Parathyroid adenoma (tissue), 2 donors: ENCODE results near the gene CDKL5.

Experiments
- H2AFZ ChIP-seq: fragments of 300-600 bp; sonication (generic); one replicate; pipeline ENCODE4 v1.7.0; 2017; ENCODE audit warnings: antibody characterized with exemption, mild to moderate bottlenecking
- H3K27ac ChIP-seq: fragments of 300-600 bp; sonication (generic); one replicate; pipeline ENCODE4 v1.7.0; 2017
- H3K27me3 ChIP-seq: fragments of 300-600 bp; sonication (generic); one replicate; pipeline ENCODE4 v1.7.0; 2017; ENCODE audit warnings: low read length; ENCODE audit not compliant: control insufficient read depth, insufficient read depth
- H3K36me3 ChIP-seq: fragments of 300-600 bp; sonication (generic); one replicate; pipeline ENCODE4 v1.7.0; 2017; ENCODE audit warnings: low read length; ENCODE audit not compliant: control insufficient read depth, insufficient read depth
- H3K4me1 ChIP-seq: fragments of 300-600 bp; sonication (generic); one replicate; pipeline ENCODE4 v1.7.0; 2017; ENCODE audit warnings: control low read depth
- H3K4me2 ChIP-seq: fragments of 300-600 bp; sonication (generic); one replicate; pipeline ENCODE4 v1.7.0; 2017; ENCODE audit warnings: low read length
- H3K4me3 ChIP-seq: fragments of 300-600 bp; sonication (generic); one replicate; pipeline ENCODE4 v1.7.0; 2017; ENCODE audit warnings: low read depth, low read length
- H3K79me2 ChIP-seq: fragments of 300-600 bp; sonication (generic); one replicate; pipeline ENCODE4 v1.7.0; 2017; ENCODE audit warnings: control low read depth
- H3K9ac ChIP-seq: fragments of 300-600 bp; sonication (generic); one replicate; pipeline ENCODE4 v1.7.0; 2017; ENCODE audit warnings: mild to moderate bottlenecking
- H3K9me3 ChIP-seq: fragments of 300-600 bp; sonication (generic); one replicate; pipeline ENCODE4 v1.7.0; 2017; ENCODE audit warnings: low read length; ENCODE audit not compliant: control insufficient read depth
- CTCF ChIP-seq: fragments of 300-600 bp; sonication (generic); IDR thresholded peaks from one replicate; pipeline ENCODE4 v1.7.0; 2017; ENCODE audit warnings: antibody characterized with exemption, mild to moderate bottlenecking
- donor health status: primary hyperparathyroidism.

Gene CDKL5

GRCh38 chrX:18596096-18596495 is 170.7 kb downstream of the CDKL5 start:
- Histone ChIP-seq H3K9ac (no peak overlapping the region), H3K9me3 (no peaks in the 10 kb centered on the region), H3K4me1 (no peaks in the 10 kb centered on the region), H3K36me3 (no peaks in the 10 kb centered on the region), H3K27me3 (no peaks in the 10 kb centered on the region), H3K4me2 (no peak overlapping the region), H3K79me2 (no peaks in the 10 kb centered on the region), H3K4me3 (no peak overlapping the region), H3K27ac (no peak overlapping the region), H2AFZ (no peak overlapping the region)
- no peak for TF ChIP-seq CTCF

- TF ChIP-seq CTCF, result no peak
- H3K36me3 ChIP-seq, result no peaks in the 10 kb centered on the region
- no peaks in the 10 kb centered on the region for H3K9me3 ChIP-seq
- no peak overlapping the region for H3K4me3 ChIP-seq
- no peak overlapping the region for H3K9ac ChIP-seq
- H3K4me2 ChIP-seq, result no peak overlapping the region
- no peak overlapping the region for H2AFZ ChIP-seq
- no peaks in the 10 kb centered on the region for H3K27me3 ChIP-seq
- no peak overlapping the region for H3K27ac ChIP-seq
- no peaks in the 10 kb centered on the region for H3K79me2 ChIP-seq
- no peaks in the 10 kb centered on the region for H3K4me1 ChIP-seq
Observed at GRCh38 chrX:18598413-18598812, 173.0 kb downstream of the CDKL5 start.

GRCh38 chrX:18607966-18608365 is 182.6 kb downstream of the CDKL5 start:
- Histone ChIP-seq H3K4me1 (no peaks in the 10 kb centered on the region), H3K79me2 (no peaks in the 10 kb centered on the region), H3K36me3 (no peaks in the 10 kb centered on the region), H3K4me2 (no peak overlapping the region), H3K4me3 (no peak overlapping the region), H2AFZ (no peak overlapping the region), H3K27me3 (no peaks in the 10 kb centered on the region), H3K9me3 (no peaks in the 10 kb centered on the region), H3K9ac (no peak overlapping the region), H3K27ac (no peak overlapping the region)
- no peak for TF ChIP-seq CTCF

- no peaks in the 10 kb centered on the region for H3K4me1 ChIP-seq
- no peaks in the 10 kb centered on the region for H3K36me3 ChIP-seq
- no peak overlapping the region for H3K4me2 ChIP-seq
- no peak overlapping the region for H3K9ac ChIP-seq
- H3K4me3 ChIP-seq, result no peak overlapping the region
- H2AFZ ChIP-seq, result no peak overlapping the region
- no peaks in the 10 kb centered on the region for H3K79me2 ChIP-seq
- no peaks in the 10 kb centered on the region for H3K27me3 ChIP-seq
- H3K9me3 ChIP-seq, result no peaks in the 10 kb centered on the region
- no peak for TF ChIP-seq CTCF
- no peak overlapping the region for H3K27ac ChIP-seq
Observed at GRCh38 chrX:18613930-18614639, 188.7 kb downstream of the CDKL5 start.

GRCh38 chrX:18616688-18617406 is 191.4 kb downstream of the CDKL5 start:
- H3K27me3 ChIP-seq, result no peaks in the 10 kb centered on the region
- no peak overlapping the region for H3K4me3 ChIP-seq
- H3K36me3 ChIP-seq, result no peaks in the 10 kb centered on the region
- H2AFZ ChIP-seq, result no peak overlapping the region
- no peak for TF ChIP-seq CTCF
- H3K4me1 ChIP-seq, result no peaks in the 10 kb centered on the region
- H3K79me2 ChIP-seq, result no peaks in the 10 kb centered on the region
- no peak overlapping the region for H3K4me2 ChIP-seq
- H3K9me3 ChIP-seq, result no peaks in the 10 kb centered on the region
- H3K27ac ChIP-seq, result no peak overlapping the region
- no peak overlapping the region for H3K9ac ChIP-seq
